ENCODE data around the gene MPV17L2. TPM values are rescaled to one million over a fixed set of nuclear protein-coding genes. Genes with fewer than 3 reads are reported as not detected.

Gene MPV17L2
- total RNA-seq, 6 experiments from 2014 or later, result 6.5 to 26.4 (median 7.5) TPM

DNA sequence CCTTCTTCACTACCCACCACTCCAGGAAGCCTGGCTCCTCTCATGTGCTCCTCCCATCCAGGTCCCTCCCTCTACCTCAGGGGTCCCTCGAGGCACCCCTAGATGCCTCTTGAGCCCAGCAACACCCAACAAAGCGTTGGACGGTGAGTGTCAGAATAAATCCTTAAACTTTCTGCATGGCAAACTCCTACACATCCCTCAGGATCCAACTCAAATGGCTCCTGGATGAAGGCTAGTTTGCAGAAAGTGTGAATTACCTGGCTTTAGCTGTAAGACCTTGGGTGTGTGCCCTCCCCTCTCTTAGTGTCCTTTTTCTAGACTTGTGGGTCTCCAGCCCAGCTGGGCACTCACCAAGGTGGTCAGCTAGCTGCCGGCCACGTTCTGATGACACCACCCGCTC lies 5.4 kb downstream of the MPV17L2 start:
- DNase-seq (no peak), ATAC-seq (no peak)
- intact Hi-C loops (cut with DNase I), result no loop called here
- no peak for TF ChIP-seq POLR2A (IDR thresholded peaks at IDR 0.05)
- TF ChIP-seq, protein P1, sequence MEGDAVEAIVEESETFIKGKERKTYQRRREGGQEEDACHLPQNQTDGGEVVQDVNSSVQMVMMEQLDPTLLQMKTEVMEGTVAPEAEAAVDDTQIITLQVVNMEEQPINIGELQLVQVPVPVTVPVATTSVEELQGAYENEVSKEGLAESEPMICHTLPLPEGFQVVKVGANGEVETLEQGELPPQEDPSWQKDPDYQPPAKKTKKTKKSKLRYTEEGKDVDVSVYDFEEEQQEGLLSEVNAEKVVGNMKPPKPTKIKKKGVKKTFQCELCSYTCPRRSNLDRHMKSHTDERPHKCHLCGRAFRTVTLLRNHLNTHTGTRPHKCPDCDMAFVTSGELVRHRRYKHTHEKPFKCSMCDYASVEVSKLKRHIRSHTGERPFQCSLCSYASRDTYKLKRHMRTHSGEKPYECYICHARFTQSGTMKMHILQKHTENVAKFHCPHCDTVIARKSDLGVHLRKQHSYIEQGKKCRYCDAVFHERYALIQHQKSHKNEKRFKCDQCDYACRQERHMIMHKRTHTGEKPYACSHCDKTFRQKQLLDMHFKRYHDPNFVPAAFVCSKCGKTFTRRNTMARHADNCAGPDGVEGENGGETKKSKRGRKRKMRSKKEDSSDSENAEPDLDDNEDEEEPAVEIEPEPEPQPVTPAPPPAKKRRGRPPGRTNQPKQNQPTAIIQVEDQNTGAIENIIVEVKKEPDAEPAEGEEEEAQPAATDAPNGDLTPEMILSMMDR (IDR thresholded peaks at IDR 0.05), result no peak
- Histone ChIP-seq H3K27ac (no peak overlapping the region), H3K4me1 (peaks cover 0 to 14% (median 2%) of the 10 kb centered on the region in 4 donors), H3K36me3 (peaks cover 0 to 7% (median 1%) of the 10 kb centered on the region in 4 donors), H3K9me3 (no peaks in the 10 kb centered on the region), H3K27me3 (no peaks in the 10 kb centered on the region), H3K4me3 (no peak overlapping the region)
- 92% methylated on average over 3 of the region's 6 CpGs for WGBS (ENCODE audit: insufficient coverage, low coverage, low lambda C conversion rate, missing lambda C conversion rate)

DNA sequence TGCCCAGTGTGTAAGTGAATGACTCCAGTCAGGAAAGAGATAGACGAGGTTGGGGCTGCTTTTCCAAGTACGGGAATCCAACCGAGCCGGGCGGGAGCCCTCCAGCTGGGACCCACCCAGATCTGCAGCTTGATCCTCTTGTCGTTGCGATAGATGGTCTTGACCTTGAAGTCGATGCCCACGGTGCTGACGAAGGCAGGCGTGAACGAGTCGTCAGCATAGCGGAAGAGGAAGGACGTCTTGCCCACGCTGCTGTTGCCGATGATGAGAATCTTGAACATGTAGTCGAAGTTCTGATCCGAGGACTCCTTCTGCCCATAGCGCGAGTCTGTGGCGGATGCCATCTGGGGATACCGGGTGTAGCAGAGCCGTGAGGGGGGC lies 9.4 kb downstream of the MPV17L2 start:
- H3K27me3 ChIP-seq, result no peaks in the 10 kb centered on the region
- ATAC-seq (no peak), DNase-seq (no peak)
- H3K4me1 ChIP-seq, result peaks cover 0 to 8% (median 0%) of the 10 kb centered on the region in 4 donors
- WGBS (ENCODE audit: insufficient coverage, low coverage, low lambda C conversion rate, missing lambda C conversion rate), result 58% methylated on average over 2 of the region's 24 CpGs
- H3K27ac ChIP-seq, result no peak overlapping the region
- no peaks in the 10 kb centered on the region for H3K9me3 ChIP-seq
- H3K4me3 ChIP-seq, result no peak overlapping the region
- peaks cover 0 to 7% (median 1%) of the 10 kb centered on the region in 4 donors for H3K36me3 ChIP-seq
- intact Hi-C loops (cut with DNase I), result no loop called here
- TF ChIP-seq POLR2A (IDR thresholded peaks at IDR 0.05), result no peak
- TF ChIP-seq, protein P1 (IDR thresholded peaks at IDR 0.05), result no peak

DNA sequence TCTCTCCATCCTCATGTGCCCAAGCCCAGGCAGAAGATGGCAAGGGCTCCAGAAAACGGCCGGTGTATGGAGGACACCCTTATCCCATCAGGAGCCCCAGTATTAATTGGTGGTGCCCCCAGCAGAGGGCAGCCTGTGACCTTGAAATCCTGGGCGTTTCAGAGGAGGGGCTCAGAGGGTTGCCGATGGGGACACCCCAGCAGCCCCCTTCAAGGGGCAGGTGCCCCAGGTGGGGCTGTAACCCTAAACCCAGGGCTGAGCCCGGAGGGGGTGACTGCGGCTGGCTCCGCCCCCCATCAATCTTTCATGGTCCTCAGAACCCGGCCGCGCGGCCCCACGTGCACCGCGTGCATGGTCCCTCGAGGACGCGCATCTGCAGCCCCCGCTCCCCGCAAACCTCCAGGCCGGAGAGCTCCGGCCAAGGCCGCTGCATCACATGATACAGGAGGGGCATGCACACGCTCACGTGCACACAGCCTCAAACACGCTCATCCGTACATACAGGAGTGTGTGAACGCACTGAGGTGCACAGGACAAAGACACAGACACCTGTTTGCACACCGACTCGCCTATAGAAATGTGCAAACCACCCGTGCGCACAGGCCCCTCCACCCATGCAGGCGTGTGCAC lies 9.9 kb downstream of the MPV17L2 start:
- peaks cover 0 to 7% (median 1%) of the 10 kb centered on the region in 4 donors for H3K36me3 ChIP-seq
- H3K9me3 ChIP-seq, result no peaks in the 10 kb centered on the region
- intact Hi-C loops (cut with DNase I), result no loop called here
- DNase-seq (peak in 2 of 3 donors; percentile 46 to 64), ATAC-seq (no peak)
- peak overlapping the region; percentile 58 to 75 (median 71) for H3K4me3 ChIP-seq
- H3K27ac ChIP-seq, result peak overlapping the region in 1 of 3 donors; percentile 64
- no peak for TF ChIP-seq POLR2A (IDR thresholded peaks at IDR 0.05)
- TF ChIP-seq, protein P1 (IDR thresholded peaks at IDR 0.05), result peak in 2 of 4 donors; percentile 16 to 26
- no peaks in the 10 kb centered on the region for H3K27me3 ChIP-seq
- H3K4me1 ChIP-seq, result peaks cover 0 to 8% (median 0%) of the 10 kb centered on the region in 4 donors
- WGBS (ENCODE audit: insufficient coverage, low coverage, low lambda C conversion rate, missing lambda C conversion rate), result 0% methylated on average over 1 of the region's 32 CpGs

DNA sequence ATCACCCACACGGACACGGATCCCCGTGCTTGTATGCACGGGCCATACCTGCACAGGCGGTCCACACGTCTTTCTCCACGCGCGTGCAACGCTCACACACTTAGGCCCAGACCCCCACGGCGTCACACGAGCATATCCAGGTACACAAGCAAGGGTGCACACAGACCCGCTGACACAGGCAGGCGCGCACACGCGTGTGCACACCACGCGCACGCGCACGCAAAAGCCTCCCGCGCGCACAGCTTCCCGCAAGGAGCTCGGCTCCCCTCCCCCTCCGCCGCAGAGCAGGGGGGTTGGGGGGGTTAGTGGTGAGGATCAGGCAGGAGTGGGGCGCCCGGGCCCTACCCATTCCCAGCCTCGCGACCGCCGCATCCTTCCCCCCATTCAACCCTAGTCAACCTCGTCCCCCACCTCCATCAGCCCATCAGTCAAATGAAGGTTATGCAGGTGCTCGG lies 10.4 kb downstream of the MPV17L2 start:
- peak in 2 of 3 donors; percentile 68 to 77 for DNase-seq
- peak in 3 of 4 donors; percentile 0 to 4 (median 1) for ATAC-seq
- Histone ChIP-seq H3K4me1 (peaks cover 0 to 8% (median 0%) of the 10 kb centered on the region in 4 donors), H3K36me3 (peaks cover 0 to 7% (median 1%) of the 10 kb centered on the region in 4 donors), H3K27me3 (no peaks in the 10 kb centered on the region), H3K27ac (peak overlapping the region in 2 of 3 donors; percentile 27 to 64), H3K4me3 (peak overlapping the region; percentile 58 to 75 (median 71)), H3K9me3 (no peaks in the 10 kb centered on the region)
- intact Hi-C loops (cut with DNase I), result no loop called here
- WGBS (ENCODE audit: insufficient coverage, low coverage, low lambda C conversion rate, missing lambda C conversion rate), result 0% methylated on average over 13 of the region's 38 CpGs
- no peak for TF ChIP-seq POLR2A (IDR thresholded peaks at IDR 0.05)
- TF ChIP-seq, protein P1 (IDR thresholded peaks at IDR 0.05), result no peak
